ENCODE results near the gene PPFIBP2.

- TF ChIP-seq CTCF (IDR thresholded peaks at IDR 0.05) (no peak), POLR2A (IDR thresholded peaks at IDR 0.05) (no peak), POLR2AphosphoS5 (IDR thresholded peaks at IDR 0.05) (no peak)
Measured at GRCh38 chr11:7506243-7506642, 7.6 kb upstream of the PPFIBP2 start.
